Left renal pelvis (tissue), 4 donors: ENCODE measurements around the gene CHD6. TPM values are rescaled to one million over a fixed set of nuclear protein-coding genes. Genes with fewer than 3 reads are reported as not detected.

ENCODE experiments used
- DNase-seq, 4 donors: peaks; one replicate each; pipeline ENCODE4 v3.0.0-alpha.2; 2013; ENCODE audit warnings: low read depth in 4 of 4, low spot score in 3 of 4
- polyA plus RNA-seq, 4 donors: library from polyadenylated mRNA; unstranded; fragments of 120-200 nt; gene quantifications; one replicate each; pipeline ENCODE4 v1.2.1, GENCODE V29; 2013; ENCODE audit not compliant: insufficient read length in 4 of 4

CHD6 gene
- polyA plus RNA-seq, 4 donors = 41.3 to 53.4 (median 52.0) TPM

DNA sequence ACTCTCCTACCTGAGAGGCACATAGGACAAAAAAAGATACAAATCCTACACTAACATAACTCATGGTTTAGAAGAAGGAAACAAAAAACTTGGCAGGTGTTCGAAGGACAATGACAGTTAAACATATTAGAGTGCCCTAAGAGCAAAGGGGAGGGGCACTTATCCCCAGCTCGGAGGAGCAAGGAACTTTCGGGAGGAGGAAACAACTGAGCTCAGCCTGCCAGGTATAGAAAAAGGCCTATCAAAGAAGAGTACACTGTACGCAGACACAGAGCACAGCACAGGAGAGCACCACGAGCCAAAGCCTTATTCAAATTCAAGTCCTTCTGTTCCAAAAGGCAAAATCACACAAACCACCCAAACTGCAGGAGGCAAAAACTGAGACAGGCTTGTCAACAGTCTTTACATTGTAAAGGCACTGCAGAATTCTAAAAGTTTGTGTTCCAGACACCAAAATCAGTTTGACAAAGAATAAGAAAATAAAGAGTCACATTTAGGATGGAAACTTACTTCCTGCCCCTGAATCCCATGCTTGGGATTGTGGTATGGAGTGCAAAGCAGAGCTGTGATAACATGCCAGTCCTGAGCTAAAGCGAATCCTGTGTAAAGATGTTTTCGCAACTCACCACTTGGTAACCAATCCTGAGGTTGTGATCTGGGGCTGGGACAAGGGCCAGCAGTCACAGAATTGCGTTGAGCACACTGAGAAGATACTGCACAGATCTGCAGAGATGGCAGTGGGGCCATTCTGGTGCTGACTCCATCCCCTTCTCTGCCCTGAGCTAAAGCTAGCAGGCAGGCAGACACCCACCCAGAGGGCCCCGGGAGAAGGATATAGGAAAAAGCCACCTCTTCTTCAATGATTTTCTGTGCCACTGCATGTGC lies 108.6 kb downstream of the CHD6 start:
- no peak for DNase-seq

GRCh38 chr20:41508335-41508734 lies 109.8 kb downstream of the CHD6 start:
- no peak for DNase-seq

DNA sequence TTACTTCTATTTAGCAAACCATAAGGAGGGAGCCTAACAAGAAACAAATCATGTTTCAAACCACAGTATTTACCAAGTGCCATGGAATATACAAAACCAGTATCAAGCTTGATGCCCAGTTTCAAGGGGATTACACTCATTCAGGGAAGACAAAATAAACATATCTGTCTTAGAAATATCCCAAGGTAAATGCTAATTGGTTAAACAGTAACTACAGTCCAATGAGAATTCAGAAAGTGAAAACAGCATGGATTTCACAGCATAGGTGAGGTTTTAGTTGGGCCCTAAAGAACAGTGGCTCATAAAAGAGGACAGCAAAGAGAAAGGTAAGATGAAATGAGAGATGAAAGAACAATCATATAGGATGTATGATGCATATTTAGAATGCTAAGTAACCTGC lies 110.3 kb downstream of the CHD6 start:
- no peak for DNase-seq

- no peak for DNase-seq
Measured at GRCh38 chr20:41507436-41507835, 110.7 kb downstream of the CHD6 start.

DNA sequence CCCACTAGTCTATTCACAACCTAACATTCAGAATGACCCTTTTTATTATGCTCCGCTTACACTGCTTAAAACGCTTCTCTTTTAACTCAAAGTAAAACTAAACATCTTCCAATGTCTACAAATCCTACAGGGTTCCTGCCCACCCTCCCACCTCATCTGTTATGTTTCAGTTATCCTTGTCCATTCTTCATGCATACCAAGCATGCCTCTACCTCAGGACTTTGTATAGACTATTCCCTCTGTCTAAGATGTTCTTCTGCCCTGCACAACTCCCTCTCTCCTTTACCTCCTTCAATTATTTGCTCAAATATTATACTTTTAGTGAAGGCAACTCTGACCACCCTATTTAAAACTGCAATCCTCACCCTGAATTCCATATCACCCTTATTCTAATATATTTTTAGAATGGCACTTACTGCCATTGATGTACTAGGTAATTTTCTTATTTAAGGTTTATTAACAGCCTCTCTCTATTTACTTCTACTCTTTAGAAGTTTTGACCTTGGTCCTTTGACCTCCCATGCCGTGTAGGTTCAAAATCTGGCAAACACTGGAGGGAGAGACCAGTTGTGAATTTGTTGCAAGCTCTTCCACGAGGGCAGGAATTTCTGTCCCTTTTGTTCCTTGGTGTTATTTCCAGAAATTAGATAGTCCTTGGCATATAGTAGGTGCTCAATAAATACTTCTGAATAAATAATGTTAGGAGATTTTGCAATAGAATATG lies 111.8 kb downstream of the CHD6 start:
- DNase-seq = no peak

DNA sequence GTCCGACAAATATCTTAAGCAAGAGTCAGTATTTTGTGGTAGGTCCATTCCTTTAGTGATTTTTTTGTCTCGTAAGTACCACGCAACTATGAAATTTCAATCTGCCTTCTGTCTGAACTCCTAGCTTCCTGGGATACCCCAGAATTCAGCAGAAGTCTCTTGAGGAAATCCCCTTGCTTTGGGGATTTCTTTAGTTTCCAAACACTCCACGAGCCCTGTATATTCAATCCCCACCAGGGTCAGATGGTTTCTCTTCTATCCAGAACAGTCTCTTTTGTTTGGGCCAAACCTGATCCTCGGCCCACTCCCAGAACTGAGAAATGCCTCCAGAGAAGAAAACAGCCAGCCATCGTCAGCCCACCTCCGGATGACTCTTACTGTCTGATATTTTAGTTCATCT lies 113.0 kb downstream of the CHD6 start:
- DNase-seq = no peak

DNA sequence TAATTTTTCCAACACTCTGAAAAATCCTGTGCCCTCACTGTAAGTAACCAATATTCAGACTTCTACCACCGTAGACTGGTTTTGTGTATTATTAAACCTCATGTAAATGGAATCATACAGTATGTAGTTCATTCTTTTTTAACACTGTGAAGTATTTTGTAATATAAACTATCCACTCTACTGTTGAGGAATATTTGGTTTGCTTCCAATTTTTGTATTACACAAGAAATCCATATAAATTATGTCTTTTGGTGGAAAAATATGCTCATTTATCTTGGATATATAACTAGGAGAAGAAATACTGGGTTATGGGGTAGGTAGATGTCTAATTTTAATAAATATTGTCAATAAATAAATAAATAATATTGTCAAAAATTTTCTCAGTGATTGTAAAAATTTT lies 116.8 kb downstream of the CHD6 start:
- no peak for DNase-seq

- no peak for DNase-seq
Measured at GRCh38 chr20:41499961-41500725, 118.0 kb downstream of the CHD6 start.

- no peak for DNase-seq
Measured at GRCh38 chr20:41499064-41499463, 119.1 kb downstream of the CHD6 start.

- DNase-seq = no peak
Measured at GRCh38 chr20:41497186-41497895, 120.8 kb downstream of the CHD6 start.

DNA sequence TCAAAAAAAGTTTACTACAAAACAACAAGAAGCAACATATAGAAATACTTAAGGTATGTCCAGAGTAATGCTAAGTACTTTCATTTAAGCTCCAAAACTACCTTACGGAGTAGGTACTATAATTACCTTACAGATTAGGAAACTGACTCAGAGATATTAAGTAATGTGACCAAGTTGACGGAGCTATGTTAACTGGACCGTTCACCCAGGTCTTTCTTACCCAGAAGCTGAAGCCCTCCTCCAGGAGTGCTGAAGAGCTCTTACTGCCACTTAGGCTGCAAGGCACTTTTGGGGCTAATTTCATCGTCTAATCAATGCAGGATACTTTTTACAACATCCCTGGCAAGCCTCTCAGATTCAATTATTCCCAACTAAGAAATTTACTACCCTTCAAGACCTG lies 123.7 kb downstream of the CHD6 start:
- no peak for DNase-seq

DNA sequence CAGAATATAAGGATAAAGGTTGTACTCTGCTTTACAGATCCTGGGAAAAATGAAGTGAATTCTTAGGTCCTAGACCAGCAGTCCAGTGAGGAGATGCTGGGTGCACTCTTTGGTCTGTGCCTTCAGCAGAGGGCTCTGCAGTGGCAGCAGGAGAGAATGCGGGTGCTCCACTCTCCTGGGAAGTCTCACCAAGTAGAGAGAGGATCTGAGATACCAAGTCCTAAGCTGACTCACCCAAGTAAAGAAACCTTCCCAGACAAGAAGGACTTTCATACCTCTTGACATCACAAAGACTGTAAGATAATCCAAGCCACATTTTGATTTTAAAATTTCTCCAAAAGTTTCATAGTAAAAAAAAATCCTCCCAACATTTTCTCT lies 134.6 kb downstream of the CHD6 start:
- DNase-seq = no peak

GRCh38 chr20:41482647-41483552 lies 135.3 kb downstream of the CHD6 start:
- DNase-seq = no peak

GRCh38 chr20:41480054-41480770 lies 138.0 kb downstream of the CHD6 start:
- DNase-seq = no peak

DNA sequence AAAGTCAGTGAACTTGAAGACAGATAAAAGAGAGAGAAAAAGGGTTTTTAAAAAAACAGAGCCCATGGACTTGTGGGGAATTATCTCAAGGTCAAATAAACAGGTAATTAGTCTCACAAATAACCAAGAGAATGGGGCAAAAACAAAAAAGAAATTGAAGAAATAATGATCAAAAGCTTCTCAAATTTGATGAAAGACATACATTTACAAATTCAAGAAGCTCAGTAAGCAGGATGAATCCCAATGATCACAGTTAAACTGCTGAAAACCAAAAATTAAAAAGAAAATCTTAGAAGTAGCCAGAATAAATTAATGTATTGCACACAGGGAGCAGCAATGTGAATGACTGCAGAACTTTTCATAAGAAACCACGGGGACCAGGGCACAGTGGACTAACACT lies 139.1 kb downstream of the CHD6 start:
- no peak for DNase-seq

GRCh38 chr20:41478026-41478425 lies 140.2 kb downstream of the CHD6 start:
- no peak for DNase-seq

- DNase-seq = no peak
Measured at GRCh38 chr20:41476446-41476845, 141.7 kb downstream of the CHD6 start.

- no peak for DNase-seq
Measured at GRCh38 chr20:41476013-41476441, 142.2 kb downstream of the CHD6 start.

DNA sequence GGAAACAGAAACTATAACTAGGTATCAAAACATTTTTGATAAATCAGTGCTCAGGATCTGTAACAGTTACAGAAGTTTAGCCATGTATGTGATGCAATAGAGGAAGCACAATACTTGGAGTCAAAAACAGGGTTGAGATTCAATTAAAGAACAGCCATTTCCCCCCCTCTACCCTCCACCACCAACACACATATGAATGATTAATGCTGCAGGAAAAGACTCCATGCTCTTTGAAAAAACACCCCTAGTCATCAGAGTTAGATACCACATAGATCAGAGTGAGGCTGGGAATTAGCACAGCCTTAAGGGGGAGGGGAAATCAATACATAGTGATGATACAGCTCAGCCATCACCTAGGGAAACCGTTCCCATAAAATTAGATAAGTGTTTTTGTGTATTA lies 142.7 kb downstream of the CHD6 start:
- DNase-seq = no peak
